Muscle of leg (tissue), 11 donors: Measurements from ENCODE around the gene GOLGA8H. TPM values are rescaled to one million over a fixed set of nuclear protein-coding genes. Genes with fewer than 3 reads are reported as not detected.
A peak's percentile ranks its signal among the peaks of the same experiment; 100 is the strongest.
"Not testable (repeated sequence)": the region's sequence is repeated elsewhere in the genome, so short reads cannot be mapped to it uniquely, and the experiment has no call there.

Source experiments
- DNase-seq: peaks from one replicate; pipeline ENCODE4 v3.0.0; 2013
- H3K27ac ChIP-seq: one replicate; pipeline ENCODE4 v1.5.1; 2013; ENCODE audit warnings: mild to moderate bottlenecking, low read length, control low read depth
- H3K27me3 ChIP-seq: one replicate; pipeline ENCODE4 v1.6.1; 2013; ENCODE audit warnings: low read length; ENCODE audit not compliant: control insufficient read depth, insufficient read depth
- H3K36me3 ChIP-seq: one replicate; pipeline ENCODE4 v1.6.1; 2013; ENCODE audit warnings: low read length; ENCODE audit not compliant: control insufficient read depth, insufficient read depth
- H3K4me1 ChIP-seq: one replicate; pipeline ENCODE4 v1.6.1; 2013; ENCODE audit warnings: low read length; ENCODE audit not compliant: control insufficient read depth, insufficient read depth
- H3K4me3 ChIP-seq: one replicate; pipeline ENCODE4 v1.5.1; 2013; ENCODE audit warnings: low read length, control low read depth
- H3K9me3 ChIP-seq: replicated peaks from 2 replicates; pipeline ENCODE4 v1.6.1; 2013; ENCODE audit warnings: low read depth, low read length; ENCODE audit not compliant: control insufficient read depth
- WGBS: methylation state at CpG from one replicate; pipeline ENCODE4 v1.1.5; 2013; ENCODE audit warnings: missing lambda C conversion rate; ENCODE audit not compliant: insufficient coverage; 5-methylcytosine and 5-hydroxymethylcytosine counted together
- polyA plus RNA-seq, 8 donors: library from polyadenylated mRNA; unstranded; fragments of 120-200 nt; gene quantifications; one replicate each; pipeline versions ENCODE4 v1.2.1 to v1.2.3, GENCODE V29; 2013; ENCODE audit warnings: inconsistent platforms in 1 of 8, low replicate concordance in 1 of 8; ENCODE audit not compliant: insufficient read length in 8 of 8, insufficient read depth in 1 of 8
- total RNA-seq: library from RNA; stranded (reverse); fragments of 120-200 nt; gene quantifications from one replicate; pipeline ENCODE4 v1.2.4, GENCODE V29; 2013

GOLGA8H gene
- total and polyA plus RNA-seq, 9 donors, result 0.13 to 0.74 (median 0.49) TPM

- not testable (repeated sequence) for H3K9me3 ChIP-seq, H3K4me1 ChIP-seq, H3K36me3 ChIP-seq, DNase-seq, H3K27me3 ChIP-seq, H3K27ac ChIP-seq
- 0% methylated on average over 3 of the region's 20 CpGs for WGBS
- peak overlapping the region; percentile 58 for H3K4me3 ChIP-seq
Measured at GRCh38 chr15:30626632-30627031, 22.8 kb downstream of the GOLGA8H start.

DNA sequence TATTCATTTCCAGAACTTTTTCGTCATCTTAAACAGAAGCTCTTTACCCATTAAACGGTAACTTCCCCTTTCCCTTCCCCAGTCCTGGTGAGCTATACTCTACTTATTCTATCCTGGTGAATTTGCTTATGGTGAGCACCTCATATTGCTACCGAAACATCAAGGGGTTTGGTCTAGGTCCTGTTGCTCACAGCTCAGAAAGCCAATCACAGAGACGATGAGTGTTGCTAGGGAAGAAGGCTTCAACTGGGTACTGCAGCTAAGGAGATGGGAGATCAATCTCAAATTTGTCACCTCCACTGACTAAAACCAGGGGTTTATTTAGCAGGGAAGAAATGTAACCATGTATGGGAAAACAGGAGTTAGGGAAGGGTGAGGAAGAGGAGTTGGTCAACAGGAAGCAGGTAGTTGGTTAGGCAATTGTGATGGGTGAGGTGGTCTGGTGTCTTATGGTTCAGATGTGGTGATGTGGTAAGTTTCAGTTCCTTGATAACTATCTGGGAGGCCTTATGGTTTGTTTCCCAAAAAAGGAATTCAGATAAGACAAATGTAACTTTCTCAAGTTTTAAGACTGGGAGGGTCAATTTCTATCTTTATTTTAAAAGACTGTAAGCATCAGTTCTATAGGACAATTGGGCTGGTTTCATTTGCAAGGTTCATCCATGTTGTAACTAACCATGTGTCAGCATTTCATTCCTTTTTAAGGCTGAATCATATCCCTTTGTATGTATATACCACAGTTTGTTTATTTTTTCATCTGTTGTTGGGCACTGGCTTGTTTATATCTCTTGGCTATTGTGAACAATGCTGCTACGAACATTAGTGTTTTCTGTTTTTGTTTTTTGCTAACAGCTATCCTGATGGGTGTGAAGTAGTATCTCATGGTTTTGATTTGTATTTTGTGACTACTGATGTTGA is 46.4 kb downstream of the GOLGA8H start:
- no peaks in the 10 kb centered on the region for H3K4me1 ChIP-seq
- no CpG with 5 or more reads among the region's 5 CpGs for WGBS
- no peaks in the 10 kb centered on the region for H3K9me3 ChIP-seq
- H3K27ac ChIP-seq, result no peak overlapping the region
- H3K4me3 ChIP-seq, result no peak overlapping the region
- H3K27me3 ChIP-seq, result no peaks in the 10 kb centered on the region
- no peak for DNase-seq
- peaks cover 3% of the 10 kb centered on the region for H3K36me3 ChIP-seq

DNA sequence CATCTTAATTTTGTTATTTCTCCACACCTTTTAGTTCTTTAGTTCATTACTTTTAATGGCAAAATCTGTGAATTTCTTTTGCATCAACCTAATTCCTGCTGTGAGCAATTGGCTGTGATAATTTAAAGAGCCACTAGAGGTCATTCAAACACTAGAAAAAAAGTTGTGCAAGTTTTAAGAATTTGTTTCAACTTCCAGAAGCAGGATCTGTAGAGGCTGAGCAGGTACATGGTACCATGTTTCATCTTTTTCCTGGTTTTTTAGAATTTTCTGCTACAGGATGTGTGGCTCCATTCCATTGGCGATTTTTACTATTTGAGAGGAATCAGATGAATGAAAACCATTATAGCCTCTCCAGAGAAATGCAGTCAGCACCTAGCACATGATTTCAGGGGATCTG is 57.3 kb downstream of the GOLGA8H start:
- no CpG with 5 or more reads among the region's 1 CpG for WGBS
- not testable (repeated sequence) for H3K36me3 ChIP-seq

More for the DNA sequence above, 57.3 kb downstream of the GOLGA8H start:
- H3K27ac ChIP-seq, H3K4me1 ChIP-seq, H3K27me3 ChIP-seq, H3K9me3 ChIP-seq, H3K4me3 ChIP-seq: not testable (repeated sequence)
- peak; percentile 5 for DNase-seq

Other genes with a start within 250 kb of the GOLGA8H start
- gene CHRFAM7A, start 210.5 kb upstream of the GOLGA8H start, total RNA-seq, result 0.62 TPM
- 1 to 10 TPM in 7 of 8 donors, under 1 TPM in 1; 0.66 to 2.4 (median 1.2) TPM for gene CHRFAM7A, start 210.5 kb upstream of the GOLGA8H start, polyA plus RNA-seq
- gene GOLGA8R, start 189.8 kb upstream of the GOLGA8H start, total RNA-seq, result 3.1 TPM
- gene GOLGA8R, start 189.8 kb upstream of the GOLGA8H start, polyA plus RNA-seq, result 10 to 100 TPM in 1 of 8 donors, 1 to 10 TPM in 7; 3.0 to 14.1 (median 4.9) TPM
- 0.75 TPM for gene GOLGA8Q, start 52.0 kb upstream of the GOLGA8H start, total RNA-seq
- gene GOLGA8Q, start 52.0 kb upstream of the GOLGA8H start, polyA plus RNA-seq, result 1 to 10 TPM in 5 of 8 donors, under 1 TPM in 3; 0.49 to 3.4 (median 1.1) TPM